OCI-LY3 (cell line): Measurements from ENCODE around the gene RAI1.

Source experiments
- EZH2phosphoT487 ChIP-seq: fragments of 200-600 bp; shearing (Covaris generic); IDR thresholded peaks from 2 replicates; pipeline ENCODE4 v1.6.1; 2018; ENCODE audit warnings: antibody characterized with exemption, mixed run types, low read depth
- TF ChIP-seq, protein P1 (sequence below): fragments of 200-600, 300-600 bp; sonication (generic); IDR thresholded peaks from 2 replicates; pipeline ENCODE4 v1.5.1; 2014; ENCODE audit warnings: antibody characterized with exemption, low read length, low read depth

- TF ChIP-seq, protein P1, sequence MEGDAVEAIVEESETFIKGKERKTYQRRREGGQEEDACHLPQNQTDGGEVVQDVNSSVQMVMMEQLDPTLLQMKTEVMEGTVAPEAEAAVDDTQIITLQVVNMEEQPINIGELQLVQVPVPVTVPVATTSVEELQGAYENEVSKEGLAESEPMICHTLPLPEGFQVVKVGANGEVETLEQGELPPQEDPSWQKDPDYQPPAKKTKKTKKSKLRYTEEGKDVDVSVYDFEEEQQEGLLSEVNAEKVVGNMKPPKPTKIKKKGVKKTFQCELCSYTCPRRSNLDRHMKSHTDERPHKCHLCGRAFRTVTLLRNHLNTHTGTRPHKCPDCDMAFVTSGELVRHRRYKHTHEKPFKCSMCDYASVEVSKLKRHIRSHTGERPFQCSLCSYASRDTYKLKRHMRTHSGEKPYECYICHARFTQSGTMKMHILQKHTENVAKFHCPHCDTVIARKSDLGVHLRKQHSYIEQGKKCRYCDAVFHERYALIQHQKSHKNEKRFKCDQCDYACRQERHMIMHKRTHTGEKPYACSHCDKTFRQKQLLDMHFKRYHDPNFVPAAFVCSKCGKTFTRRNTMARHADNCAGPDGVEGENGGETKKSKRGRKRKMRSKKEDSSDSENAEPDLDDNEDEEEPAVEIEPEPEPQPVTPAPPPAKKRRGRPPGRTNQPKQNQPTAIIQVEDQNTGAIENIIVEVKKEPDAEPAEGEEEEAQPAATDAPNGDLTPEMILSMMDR, result no peak
- TF ChIP-seq EZH2phosphoT487, result no peak
Measured at GRCh38 chr17:17704931-17705330, 23.7 kb downstream of the RAI1 start.
